ENCODE measurements around the gene DCC. TPM values are rescaled to one million over a fixed set of nuclear protein-coding genes. Genes with fewer than 3 reads are reported as not detected.

DCC gene
- total RNA-seq, 2 donors from 2014 or later: 0.10 to 0.48 TPM

GRCh38 chr18:52431683-52432082 is 91.7 kb downstream of the DCC start:
- intact Hi-C loops (cut with DNase I): no loop called here
- H3K9ac ChIP-seq (ENCODE audit: low read depth in 2 of 2, low read length in 2 of 2): no peak overlapping the region
- no peaks in the 10 kb centered on the region for H3K4me1 ChIP-seq
- no peak overlapping the region for H3K4me3 ChIP-seq
- H3K27ac ChIP-seq: no peak overlapping the region
- no peaks in the 10 kb centered on the region for H3K27me3 ChIP-seq
- H3K9me3 ChIP-seq: no peaks in the 10 kb centered on the region
- DNase-seq: no peak
- H3K36me3 ChIP-seq: no peaks in the 10 kb centered on the region
- no peak for TF ChIP-seq CTCF (IDR thresholded peaks at IDR 0.05)

- intact Hi-C loops (cut with DNase I): no loop called here
- Histone ChIP-seq H3K27ac (no peak overlapping the region), H3K4me3 (no peak overlapping the region), H3K4me1 (no peaks in the 10 kb centered on the region), H3K27me3 (no peaks in the 10 kb centered on the region), H3K36me3 (no peaks in the 10 kb centered on the region), H3K9ac (ENCODE audit: low read depth in 2 of 2, low read length in 2 of 2) (no peak overlapping the region), H3K9me3 (no peaks in the 10 kb centered on the region)
- DNase-seq: no peak
- no peak for TF ChIP-seq CTCF (IDR thresholded peaks at IDR 0.05)
These were observed 93.8 kb downstream of the DCC start for GRCh38 chr18:52433797-52434196.

GRCh38 chr18:52435301-52435700 is 95.3 kb downstream of the DCC start:
- H3K4me1 ChIP-seq: no peaks in the 10 kb centered on the region
- no peaks in the 10 kb centered on the region for H3K9me3 ChIP-seq
- H3K9ac ChIP-seq (ENCODE audit: low read depth in 2 of 2, low read length in 2 of 2): no peak overlapping the region
- H3K27ac ChIP-seq: no peak overlapping the region
- no peak for TF ChIP-seq CTCF (IDR thresholded peaks at IDR 0.05)
- DNase-seq: no peak
- no peak overlapping the region for H3K4me3 ChIP-seq
- no peaks in the 10 kb centered on the region for H3K27me3 ChIP-seq
- intact Hi-C loops (cut with DNase I): no loop called here
- H3K36me3 ChIP-seq: no peaks in the 10 kb centered on the region

GRCh38 chr18:52437161-52437560 is 97.2 kb downstream of the DCC start:
- H3K36me3 ChIP-seq: no peaks in the 10 kb centered on the region
- no peak for TF ChIP-seq CTCF (IDR thresholded peaks at IDR 0.05)
- no peaks in the 10 kb centered on the region for H3K4me1 ChIP-seq
- H3K27ac ChIP-seq: no peak overlapping the region
- intact Hi-C loops (cut with DNase I): no loop called here
- no peak overlapping the region for H3K4me3 ChIP-seq
- no peaks in the 10 kb centered on the region for H3K27me3 ChIP-seq
- H3K9me3 ChIP-seq: no peaks in the 10 kb centered on the region
- H3K9ac ChIP-seq (ENCODE audit: low read depth in 2 of 2, low read length in 2 of 2): no peak overlapping the region
- DNase-seq: no peak

- no peak for TF ChIP-seq CTCF (IDR thresholded peaks at IDR 0.05)
- Histone ChIP-seq H3K36me3 (no peaks in the 10 kb centered on the region), H3K9ac (ENCODE audit: low read depth in 2 of 2, low read length in 2 of 2) (no peak overlapping the region), H3K27me3 (no peaks in the 10 kb centered on the region), H3K4me1 (no peaks in the 10 kb centered on the region), H3K9me3 (no peaks in the 10 kb centered on the region), H3K4me3 (no peak overlapping the region), H3K27ac (no peak overlapping the region)
- intact Hi-C loops (cut with DNase I): no loop called here
- DNase-seq: no peak
These were observed 99.5 kb downstream of the DCC start for GRCh38 chr18:52439457-52439856.

GRCh38 chr18:52441794-52442193 is 101.8 kb downstream of the DCC start:
- no peak overlapping the region for H3K27ac ChIP-seq
- H3K4me1 ChIP-seq: no peaks in the 10 kb centered on the region
- no peaks in the 10 kb centered on the region for H3K9me3 ChIP-seq
- no peak for DNase-seq
- no peak for TF ChIP-seq CTCF (IDR thresholded peaks at IDR 0.05)
- no peaks in the 10 kb centered on the region for H3K36me3 ChIP-seq
- intact Hi-C loops (cut with DNase I): no loop called here
- no peak overlapping the region for H3K4me3 ChIP-seq
- no peak overlapping the region for H3K9ac ChIP-seq (ENCODE audit: low read depth in 2 of 2, low read length in 2 of 2)
- H3K27me3 ChIP-seq: no peaks in the 10 kb centered on the region

Measured in colonic mucosa (tissue), 4 donors.